Cardiac fibroblast (primary cell): ENCODE data around the gene IL2RA.

Experiments used
- DNase-seq, 2 donors: peaks; one replicate each; pipeline versions ENCODE4 v3.0.0 to v3.0.0-alpha.2; 2010; ENCODE audit warnings: low read depth in 2 of 2
- H3K4me3 ChIP-seq, 2 donors: replicated peaks in 1 of 2; 1 replicate in 1 of 2; 2 replicates in 1 of 2; pipeline ENCODE4 v1.5.1; 2011; ENCODE audit warnings: low read depth in 2 of 2, low read length in 2 of 2, mild to moderate bottlenecking in 2 of 2, moderate library complexity in 1 of 2
- CTCF ChIP-seq: IDR thresholded peaks from one replicate; pipeline ENCODE4 v1.5.1; 2011; ENCODE audit warnings: low read depth, mild to moderate bottlenecking, low read length, inconsistent platforms

Gene IL2RA

GRCh38 chr10:6082496-6083395, 20.6 kb upstream of the IL2RA start:
- TF ChIP-seq CTCF: no peak
- H3K4me3 ChIP-seq: no peak overlapping the region
- peak in 1 of 2 donors; percentile 51 for DNase-seq

GRCh38 chr10:6080417-6080973, 18.3 kb upstream of the IL2RA start:
- H3K4me3 ChIP-seq: no peak overlapping the region
- TF ChIP-seq CTCF: no peak
- no peak for DNase-seq

- no peak for DNase-seq
- TF ChIP-seq CTCF: no peak
- H3K4me3 ChIP-seq: no peak overlapping the region
Measured at GRCh38 chr10:6079044-6079443, 16.9 kb upstream of the IL2RA start.

GRCh38 chr10:6077071-6077675, 15.0 kb upstream of the IL2RA start:
- no peak for DNase-seq
- no peak for TF ChIP-seq CTCF
- H3K4me3 ChIP-seq: no peak overlapping the region

- no peak for TF ChIP-seq CTCF
- no peak overlapping the region for H3K4me3 ChIP-seq
- DNase-seq: peak in 1 of 2 donors; percentile 67
Measured at GRCh38 chr10:6074489-6075301, 12.5 kb upstream of the IL2RA start.

- DNase-seq: peak in 1 of 2 donors; percentile 19
- H3K4me3 ChIP-seq: no peak overlapping the region
- TF ChIP-seq CTCF: no peak
Measured at GRCh38 chr10:6072215-6072934, 10.2 kb upstream of the IL2RA start.
